Chondrocyte (in vitro differentiated cells): Measurements from ENCODE around the gene GAL. TPM values are rescaled to one million over a fixed set of nuclear protein-coding genes. Genes with fewer than 3 reads are reported as not detected.

Experiments used
- DNase-seq: peaks from one replicate; pipeline ENCODE4 v3.0.0; 2021; ENCODE audit warnings: mixed read lengths, low spot score
- H3K27ac Mint-ChIP-seq: one replicate; pipeline ENCODE4 v1.8.0; 2021; ENCODE audit warnings: mild to moderate bottlenecking, moderate library complexity, mixed read lengths; ENCODE audit not compliant: unreplicated experiment
- H3K27me3 Mint-ChIP-seq: 2 replicates; pipeline ENCODE4 v1.8.0; 2021; ENCODE audit warnings: low read depth, mixed read lengths
- H3K36me3 Mint-ChIP-seq: 2 replicates; pipeline ENCODE4 v1.8.0; 2021; ENCODE audit warnings: low read depth, mixed read lengths
- H3K4me1 Mint-ChIP-seq: 2 replicates; pipeline ENCODE4 v1.8.0; 2021; ENCODE audit warnings: low read depth, mild to moderate bottlenecking, mixed read lengths
- H3K4me3 Mint-ChIP-seq: one replicate; pipeline ENCODE4 v1.8.0; 2021; ENCODE audit warnings: mild to moderate bottlenecking, moderate library complexity, mixed read lengths; ENCODE audit not compliant: unreplicated experiment
- H3K9me3 Mint-ChIP-seq: 2 replicates; pipeline ENCODE4 v1.8.0; 2021; ENCODE audit warnings: low read depth, mixed read lengths
- total RNA-seq: library from RNA; stranded (reverse); gene quantifications from 3 replicates; pipeline ENCODE4 v1.2.1, GENCODE V29; 2021
- TF ChIP-seq, protein P1 (sequence below): fragments of 200-600 bp; sonication (generic); IDR thresholded peaks from 2 replicates; pipeline ENCODE4 v1.5.0; 2021; ENCODE audit warnings: antibody characterized with exemption, mild to moderate bottlenecking, moderate library complexity

The GAL gene
- total RNA-seq, 1 donor from 2014 or later: 0.90 TPM

DNA sequence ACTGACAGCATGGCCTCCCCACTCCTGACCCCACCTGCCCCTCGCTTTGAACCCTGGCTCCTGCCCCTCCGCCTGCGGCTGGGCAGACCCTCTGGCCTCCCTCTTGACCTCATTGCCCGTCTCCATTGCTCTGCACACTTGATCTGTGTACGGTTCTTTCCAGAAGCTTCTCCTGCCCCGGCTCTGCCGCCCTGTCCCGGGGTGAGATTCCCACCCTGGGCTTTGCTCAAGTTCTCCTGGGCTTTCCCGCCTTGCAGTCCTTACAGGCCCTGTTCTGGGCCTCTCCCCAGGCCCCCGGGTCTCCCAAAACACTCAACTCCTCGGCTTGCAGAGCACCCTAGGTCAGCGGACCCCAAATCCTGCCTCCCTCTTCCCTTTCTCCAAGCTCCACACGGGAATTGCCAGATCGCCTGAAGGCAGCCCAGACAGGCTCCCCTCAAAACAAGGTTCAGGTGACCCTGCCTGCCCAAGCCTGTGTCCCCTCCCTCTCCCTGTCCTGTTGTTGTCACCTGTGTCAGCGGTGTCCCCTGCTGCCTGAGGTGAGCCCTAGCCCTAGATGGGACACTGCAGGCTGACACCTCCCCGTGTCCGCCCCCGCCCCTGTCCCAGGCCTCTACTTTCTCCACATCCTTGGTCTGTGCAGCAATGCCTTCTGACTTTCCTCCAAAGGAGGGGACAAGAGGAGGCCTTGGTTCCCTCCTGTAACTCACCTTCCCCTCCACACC, 1.5 kb downstream of the GAL start:
- TF ChIP-seq, protein P1, sequence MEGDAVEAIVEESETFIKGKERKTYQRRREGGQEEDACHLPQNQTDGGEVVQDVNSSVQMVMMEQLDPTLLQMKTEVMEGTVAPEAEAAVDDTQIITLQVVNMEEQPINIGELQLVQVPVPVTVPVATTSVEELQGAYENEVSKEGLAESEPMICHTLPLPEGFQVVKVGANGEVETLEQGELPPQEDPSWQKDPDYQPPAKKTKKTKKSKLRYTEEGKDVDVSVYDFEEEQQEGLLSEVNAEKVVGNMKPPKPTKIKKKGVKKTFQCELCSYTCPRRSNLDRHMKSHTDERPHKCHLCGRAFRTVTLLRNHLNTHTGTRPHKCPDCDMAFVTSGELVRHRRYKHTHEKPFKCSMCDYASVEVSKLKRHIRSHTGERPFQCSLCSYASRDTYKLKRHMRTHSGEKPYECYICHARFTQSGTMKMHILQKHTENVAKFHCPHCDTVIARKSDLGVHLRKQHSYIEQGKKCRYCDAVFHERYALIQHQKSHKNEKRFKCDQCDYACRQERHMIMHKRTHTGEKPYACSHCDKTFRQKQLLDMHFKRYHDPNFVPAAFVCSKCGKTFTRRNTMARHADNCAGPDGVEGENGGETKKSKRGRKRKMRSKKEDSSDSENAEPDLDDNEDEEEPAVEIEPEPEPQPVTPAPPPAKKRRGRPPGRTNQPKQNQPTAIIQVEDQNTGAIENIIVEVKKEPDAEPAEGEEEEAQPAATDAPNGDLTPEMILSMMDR: no peak
- Mint-ChIP-seq H3K27ac (no peak overlapping the region), H3K4me3 (no peak overlapping the region), H3K4me1 (peaks cover 7% of the 10 kb centered on the region), H3K36me3 (peaks cover 3% of the 10 kb centered on the region), H3K27me3 (peaks cover 60% of the 10 kb centered on the region), H3K9me3 (no peaks in the 10 kb centered on the region)
- DNase-seq: no peak

DNA sequence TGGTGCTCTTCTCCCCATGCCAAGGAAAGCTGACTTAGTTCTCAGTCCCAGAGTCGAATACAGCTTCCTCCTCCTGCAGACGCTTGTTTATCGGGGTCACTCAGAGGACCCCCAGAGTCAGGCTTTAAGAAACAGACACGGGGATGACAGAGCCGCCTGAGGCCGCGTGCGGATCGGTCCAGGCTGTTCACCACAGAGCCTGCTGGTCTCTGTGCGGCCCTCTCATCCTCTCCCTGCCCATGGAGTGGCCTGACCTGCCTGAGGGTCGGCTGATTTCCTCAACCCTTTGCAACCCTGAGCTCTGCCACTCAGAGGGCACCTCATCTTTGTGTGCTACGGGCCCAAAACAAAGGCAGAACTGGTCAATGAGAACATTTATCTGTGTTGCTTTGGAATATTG, 2.1 kb downstream of the GAL start:
- peaks cover 3% of the 10 kb centered on the region for H3K36me3 Mint-ChIP-seq
- H3K27me3 Mint-ChIP-seq: peaks cover 67% of the 10 kb centered on the region
- no peak overlapping the region for H3K27ac Mint-ChIP-seq
- no peaks in the 10 kb centered on the region for H3K9me3 Mint-ChIP-seq
- peak; percentile 53 for DNase-seq
- peaks cover 7% of the 10 kb centered on the region for H3K4me1 Mint-ChIP-seq
- no peak overlapping the region for H3K4me3 Mint-ChIP-seq
- TF ChIP-seq, protein P1: no peak

DNA sequence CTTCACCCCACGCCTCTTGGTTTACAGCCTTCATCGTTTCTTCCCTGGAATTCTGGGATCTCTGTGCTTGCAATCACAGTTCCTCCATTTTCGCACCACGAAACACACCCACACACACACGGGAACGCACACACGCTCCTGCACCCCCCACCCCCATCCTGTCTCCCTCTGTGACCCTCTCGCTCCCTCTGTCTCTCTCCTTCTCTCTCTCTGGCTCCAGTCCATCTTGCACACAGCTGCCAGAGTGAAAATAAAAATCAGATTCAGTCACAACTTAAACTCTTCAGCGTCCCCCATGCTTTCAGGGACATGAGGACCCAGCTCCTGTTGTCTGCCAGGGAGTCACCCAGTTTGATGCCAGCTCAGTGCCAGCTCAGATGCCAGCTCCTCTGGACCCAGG, 3.0 kb downstream of the GAL start:
- Mint-ChIP-seq H3K9me3 (no peaks in the 10 kb centered on the region), H3K27me3 (peaks cover 66% of the 10 kb centered on the region), H3K27ac (no peak overlapping the region), H3K4me3 (no peak overlapping the region), H3K36me3 (peaks cover 3% of the 10 kb centered on the region), H3K4me1 (peaks cover 7% of the 10 kb centered on the region)
- DNase-seq: no peak
- TF ChIP-seq, protein P1: no peak

DNA sequence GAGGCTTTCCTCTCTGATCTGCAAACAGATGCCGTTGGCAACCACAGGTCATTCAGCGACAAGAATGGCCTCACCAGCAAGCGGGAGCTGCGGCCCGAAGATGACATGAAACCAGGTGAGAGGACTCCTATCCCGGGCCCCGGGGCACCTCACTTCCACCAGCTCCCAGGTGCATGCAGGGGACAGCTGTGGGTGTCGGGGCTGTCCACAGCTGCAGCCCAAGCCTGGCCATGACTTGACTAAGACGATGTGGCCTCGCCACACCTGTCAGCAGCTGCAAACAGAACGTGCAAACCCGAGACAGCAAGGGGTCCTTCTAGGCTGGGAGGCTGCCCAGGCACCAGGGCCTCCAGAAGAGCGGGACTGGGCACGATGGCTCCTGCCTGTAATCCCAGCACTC, 3.6 kb downstream of the GAL start:
- no peaks in the 10 kb centered on the region for H3K9me3 Mint-ChIP-seq
- peaks cover 2% of the 10 kb centered on the region for H3K4me1 Mint-ChIP-seq
- H3K4me3 Mint-ChIP-seq: no peak overlapping the region
- TF ChIP-seq, protein P1: no peak
- peaks cover 3% of the 10 kb centered on the region for H3K36me3 Mint-ChIP-seq
- DNase-seq: peak; percentile 95
- no peak overlapping the region for H3K27ac Mint-ChIP-seq
- H3K27me3 Mint-ChIP-seq: peaks cover 66% of the 10 kb centered on the region

DNA sequence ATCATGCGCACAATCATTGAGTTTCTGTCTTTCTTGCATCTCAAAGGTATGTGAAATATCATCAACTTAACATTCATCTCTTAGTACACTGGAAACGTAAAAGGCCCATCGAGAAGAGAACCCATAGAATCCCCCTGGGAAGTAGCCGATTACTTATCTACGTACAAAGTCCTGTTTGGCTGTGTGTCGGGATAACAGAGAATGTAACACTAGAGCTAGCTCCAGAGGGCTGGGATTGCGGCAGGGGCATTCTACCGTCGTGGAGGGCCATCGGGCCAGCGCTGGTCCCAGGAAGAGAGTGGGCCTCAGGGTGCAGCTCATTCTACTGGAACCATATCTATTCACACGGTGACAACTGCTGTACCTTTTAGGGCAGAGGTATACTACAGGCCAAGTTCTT, 4.5 kb downstream of the GAL start:
- Mint-ChIP-seq H3K4me3 (no peak overlapping the region), H3K36me3 (peaks cover 3% of the 10 kb centered on the region), H3K4me1 (no peaks in the 10 kb centered on the region), H3K9me3 (no peaks in the 10 kb centered on the region), H3K27ac (no peak overlapping the region), H3K27me3 (peaks cover 68% of the 10 kb centered on the region)
- no peak for DNase-seq
- TF ChIP-seq, protein P1: no peak
